ENCODE measurements around the gene ZCCHC13.

- TF ChIP-seq ZNF565 (CRISPR knock-in tag; conservative IDR thresholded peaks at IDR 0.05; ENCODE audit: low read depth) (no peak), OSR1 (CRISPR knock-in tag; IDR thresholded peaks at IDR 0.05) (no peak), GLIS3 (CRISPR knock-in tag; IDR thresholded peaks at IDR 0.05) (no peak), CREB5 (CRISPR knock-in tag; IDR thresholded peaks at IDR 0.05; ENCODE audit: low read depth) (no peak), ARNTL (CRISPR knock-in tag; IDR thresholded peaks at IDR 0.05; ENCODE audit: borderline replicate concordance, low read depth) (no peak), TCF4 (CRISPR knock-in tag; IDR thresholded peaks at IDR 0.05; ENCODE audit: borderline replicate concordance) (no peak), ISL1 (CRISPR knock-in tag; IDR thresholded peaks at IDR 0.05) (no peak), CSDC2 (CRISPR knock-in tag; IDR thresholded peaks at IDR 0.05) (no peak), PPARA (CRISPR knock-in tag; IDR thresholded peaks at IDR 0.05; ENCODE audit: borderline replicate concordance) (no peak), SNAI2 (CRISPR knock-in tag; IDR thresholded peaks at IDR 0.05) (no peak), ZFP30 (CRISPR knock-in tag; IDR thresholded peaks at IDR 0.05) (no peak), RARB (CRISPR knock-in tag; IDR thresholded peaks at IDR 0.05) (no peak)
- TF ChIP-seq, protein P1, sequence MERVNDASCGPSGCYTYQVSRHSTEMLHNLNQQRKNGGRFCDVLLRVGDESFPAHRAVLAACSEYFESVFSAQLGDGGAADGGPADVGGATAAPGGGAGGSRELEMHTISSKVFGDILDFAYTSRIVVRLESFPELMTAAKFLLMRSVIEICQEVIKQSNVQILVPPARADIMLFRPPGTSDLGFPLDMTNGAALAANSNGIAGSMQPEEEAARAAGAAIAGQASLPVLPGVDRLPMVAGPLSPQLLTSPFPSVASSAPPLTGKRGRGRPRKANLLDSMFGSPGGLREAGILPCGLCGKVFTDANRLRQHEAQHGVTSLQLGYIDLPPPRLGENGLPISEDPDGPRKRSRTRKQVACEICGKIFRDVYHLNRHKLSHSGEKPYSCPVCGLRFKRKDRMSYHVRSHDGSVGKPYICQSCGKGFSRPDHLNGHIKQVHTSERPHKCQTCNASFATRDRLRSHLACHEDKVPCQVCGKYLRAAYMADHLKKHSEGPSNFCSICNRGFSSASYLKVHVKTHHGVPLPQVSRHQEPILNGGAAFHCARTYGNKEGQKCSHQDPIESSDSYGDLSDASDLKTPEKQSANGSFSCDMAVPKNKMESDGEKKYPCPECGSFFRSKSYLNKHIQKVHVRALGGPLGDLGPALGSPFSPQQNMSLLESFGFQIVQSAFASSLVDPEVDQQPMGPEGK (CRISPR knock-in tag; IDR thresholded peaks at IDR 0.05; ENCODE audit: borderline replicate concordance), result no peak
- TF ChIP-seq, protein P2, sequence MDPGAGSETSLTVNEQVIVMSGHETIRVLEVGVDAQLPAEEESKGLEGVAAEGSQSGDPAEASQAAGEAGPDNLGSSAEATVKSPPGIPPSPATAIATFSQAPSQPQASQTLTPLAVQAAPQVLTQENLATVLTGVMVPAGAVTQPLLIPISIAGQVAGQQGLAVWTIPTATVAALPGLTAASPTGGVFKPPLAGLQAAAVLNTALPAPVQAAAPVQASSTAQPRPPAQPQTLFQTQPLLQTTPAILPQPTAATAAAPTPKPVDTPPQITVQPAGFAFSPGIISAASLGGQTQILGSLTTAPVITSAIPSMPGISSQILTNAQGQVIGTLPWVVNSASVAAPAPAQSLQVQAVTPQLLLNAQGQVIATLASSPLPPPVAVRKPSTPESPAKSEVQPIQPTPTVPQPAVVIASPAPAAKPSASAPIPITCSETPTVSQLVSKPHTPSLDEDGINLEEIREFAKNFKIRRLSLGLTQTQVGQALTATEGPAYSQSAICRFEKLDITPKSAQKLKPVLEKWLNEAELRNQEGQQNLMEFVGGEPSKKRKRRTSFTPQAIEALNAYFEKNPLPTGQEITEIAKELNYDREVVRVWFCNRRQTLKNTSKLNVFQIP (CRISPR knock-in tag; IDR thresholded peaks at IDR 0.05; ENCODE audit: borderline replicate concordance, low read depth), result no peak
These were observed 42.1 kb downstream of the ZCCHC13 start for GRCh38 chrX:74346088-74346487.

Data from SK-N-SH treated with all-trans-retinoic acid at 6 μM for 48 hours (cell line).